Erythroblast (primary cell): Measurements from ENCODE around the gene NR3C1.

ENCODE experiments used
- GATA1 ChIP-seq: IDR thresholded peaks from 2 replicates; pipeline ENCODE4 v1.6.1; 2011; ENCODE audit warnings: low read depth, mild to moderate bottlenecking, control low read depth, low read length, moderate library complexity
- POLR2A ChIP-seq: IDR thresholded peaks from 2 replicates; pipeline ENCODE4 v1.6.1; 2011; ENCODE audit warnings: mild to moderate bottlenecking, low read length

GRCh38 chr5:143231416-143231815, 172.1 kb downstream of the NR3C1 start:
- TF ChIP-seq POLR2A (no peak), GATA1 (no peak)
